Stimulated activated CD4-positive, alpha-beta T cell treated with anti-CD3 and anti-CD28 coated beads, Interleukin-12 subunit alpha, Interleukin-12 subunit beta, amount 100 ng/mL, for 24 hours (primary cell): ENCODE data around the gene VRK2.
"Not testable (repeated sequence)": the region's sequence is repeated elsewhere in the genome, so short reads cannot be mapped to it uniquely, and the experiment has no call there.

Experiments used
- DNase-seq, 2 experiments: peaks; one replicate each; pipeline ENCODE4 v3.0.0-alpha.2; 2020; ENCODE audit warnings: low read depth in 2 of 2

VRK2 gene

DNA sequence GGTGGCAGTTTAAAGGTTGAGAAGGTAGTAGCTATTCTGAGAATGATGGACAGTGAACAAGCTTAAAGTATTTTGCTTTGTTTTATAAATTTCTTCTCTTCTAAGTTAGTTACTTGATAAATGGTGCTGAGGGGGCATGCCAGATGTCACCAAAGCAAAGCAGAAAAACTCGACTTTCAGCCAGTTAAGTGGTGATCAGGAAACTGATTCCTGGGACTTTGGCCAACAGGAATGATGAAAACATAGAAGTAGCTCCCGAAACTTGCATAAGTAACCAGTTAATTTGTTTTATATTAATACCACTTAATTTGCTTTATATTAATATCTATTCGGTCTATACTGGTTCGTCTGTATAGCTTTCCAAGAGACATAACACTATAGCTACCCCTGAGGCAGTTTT, 111.9 kb downstream of the VRK2 start:
- no peak for DNase-seq

GRCh38 chr2:58163913-58164312, 117.3 kb downstream of the VRK2 start:
- no peak for DNase-seq

DNA sequence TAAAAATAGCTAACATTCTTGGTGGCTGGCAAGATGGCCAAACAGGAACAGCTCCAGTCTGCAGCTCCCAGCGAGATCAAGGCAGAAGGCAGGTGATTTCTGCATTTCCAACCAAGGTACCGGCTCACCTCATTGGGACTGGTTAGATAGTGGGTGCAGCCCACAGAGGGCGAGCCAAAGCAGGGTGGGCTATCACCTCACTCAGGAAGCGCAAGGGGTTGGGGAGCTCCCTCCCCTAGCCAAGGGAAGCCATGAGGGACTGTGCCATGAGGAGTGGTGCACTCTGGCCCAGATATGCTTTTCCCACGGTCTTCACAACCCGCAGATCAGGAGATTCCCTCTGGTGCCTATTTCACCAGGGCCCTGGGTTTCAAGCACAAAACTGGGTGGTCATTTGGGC, 121.5 kb downstream of the VRK2 start:
- DNase-seq: not testable (repeated sequence)

- not testable (repeated sequence) for DNase-seq
Measured at GRCh38 chr2:58169845-58170244, 123.2 kb downstream of the VRK2 start.

DNA sequence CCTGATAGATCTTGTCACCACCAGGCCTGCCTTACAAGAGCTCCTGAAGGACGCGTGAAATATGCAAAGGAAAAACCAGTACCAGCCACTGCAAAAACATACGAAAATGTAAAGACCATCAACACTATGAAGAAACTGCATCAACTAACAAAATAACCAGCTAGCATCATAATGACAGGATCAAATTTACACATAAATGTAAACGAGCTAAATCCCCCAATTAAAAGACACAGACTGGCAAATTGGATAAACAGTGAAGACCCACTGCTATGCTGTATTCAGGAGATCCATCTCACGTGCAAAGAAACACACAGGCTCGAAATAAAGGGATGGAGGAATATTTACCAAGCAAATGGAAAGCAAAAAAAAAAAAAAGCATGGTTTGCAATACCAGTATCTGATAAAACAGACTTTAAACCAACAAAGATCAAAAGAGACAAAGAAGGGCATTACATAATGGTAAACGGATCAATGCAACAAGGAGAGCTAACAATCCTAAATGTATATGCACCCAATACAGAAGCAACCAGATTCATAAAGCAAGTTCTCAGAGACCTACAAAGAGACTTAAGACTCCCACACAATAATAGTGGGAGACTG, 123.8 kb downstream of the VRK2 start:
- not testable (repeated sequence) for DNase-seq

- not testable (repeated sequence) for DNase-seq
Measured at GRCh38 chr2:58171831-58172230, 125.2 kb downstream of the VRK2 start.

DNA sequence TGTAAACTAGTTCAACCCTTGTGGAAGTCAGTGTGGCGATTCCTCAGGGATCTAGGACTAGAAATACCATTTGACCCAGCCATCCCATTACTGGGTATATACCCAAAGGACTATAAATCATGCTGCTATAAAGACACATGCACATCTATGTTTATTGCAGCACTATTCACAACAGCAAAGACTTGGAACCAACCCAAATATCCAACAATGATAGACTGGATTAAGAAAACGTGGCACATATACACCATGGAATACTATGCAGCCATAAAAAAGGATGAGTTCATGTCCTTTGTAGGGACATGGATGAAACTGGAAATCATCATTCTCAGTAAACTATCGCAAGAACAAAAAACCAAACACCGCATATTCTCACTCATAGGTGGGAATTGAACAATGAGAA, 130.6 kb downstream of the VRK2 start:
- not testable (repeated sequence) for DNase-seq

DNA sequence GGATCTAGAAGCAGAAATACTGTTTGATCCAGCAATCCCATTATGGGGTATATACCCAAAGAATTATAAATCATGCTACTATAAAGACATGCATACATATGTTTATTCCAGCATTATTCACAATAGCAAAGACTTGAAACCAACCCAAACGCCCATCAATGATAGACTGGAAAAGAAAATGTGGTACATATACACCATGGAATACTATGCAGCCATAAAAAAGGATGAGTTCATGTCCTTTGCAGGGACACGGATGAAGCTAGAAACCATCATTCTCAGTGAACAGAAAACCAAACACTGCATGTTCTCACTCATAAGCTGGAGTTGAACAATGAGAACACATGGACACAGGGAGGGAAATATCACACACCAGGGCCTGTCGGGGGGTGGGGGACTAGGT, 133.6 kb downstream of the VRK2 start:
- not testable (repeated sequence) for DNase-seq

- DNase-seq: no peak
Measured at GRCh38 chr2:58180635-58181034, 134.0 kb downstream of the VRK2 start.

GRCh38 chr2:58182527-58182926, 135.9 kb downstream of the VRK2 start:
- no peak for DNase-seq

GRCh38 chr2:58186501-58186900, 139.9 kb downstream of the VRK2 start:
- no peak for DNase-seq

- DNase-seq: not testable (repeated sequence)
Measured at GRCh38 chr2:58187022-58187421, 140.4 kb downstream of the VRK2 start.

GRCh38 chr2:58194458-58194857, 147.9 kb downstream of the VRK2 start:
- DNase-seq: no peak

DNA sequence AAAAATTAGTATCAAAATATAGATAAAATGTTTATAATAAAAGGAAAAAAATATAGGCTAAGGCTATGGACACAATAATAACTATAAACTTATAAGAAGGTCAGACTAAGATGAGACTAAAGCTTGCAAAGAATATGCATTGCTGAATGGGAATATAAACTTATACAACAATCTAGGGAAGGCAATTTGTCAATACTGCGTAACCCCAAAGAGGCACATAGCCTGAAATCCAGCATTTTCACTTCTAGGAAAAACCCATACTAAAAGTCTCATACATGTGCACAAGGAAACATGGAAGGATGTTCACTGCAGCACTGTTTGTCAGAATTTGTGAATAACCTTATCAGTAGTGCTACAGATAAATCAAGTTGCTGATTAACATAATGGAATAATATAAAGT, 149.1 kb downstream of the VRK2 start:
- no peak for DNase-seq

GRCh38 chr2:58197894-58198293, 151.3 kb downstream of the VRK2 start:
- DNase-seq: no peak

DNA sequence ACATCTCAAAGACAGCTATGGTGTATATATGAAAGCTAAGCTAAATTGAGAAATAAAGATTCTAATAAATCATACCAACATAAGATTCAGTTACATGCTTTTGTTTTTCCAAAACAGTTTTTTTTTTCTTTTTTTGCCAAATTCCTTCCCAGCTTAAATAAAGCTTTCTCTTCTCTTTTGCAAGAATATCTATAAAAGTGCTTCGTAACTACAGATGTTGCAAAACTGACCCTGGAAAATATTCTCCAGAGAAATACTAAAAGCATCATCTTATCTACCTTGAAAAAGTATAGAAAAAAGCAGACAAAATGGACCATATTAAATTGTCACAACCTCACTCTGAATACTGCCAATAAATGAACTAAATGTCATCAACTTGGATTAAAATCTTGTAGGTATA, 155.8 kb downstream of the VRK2 start:
- no peak for DNase-seq

- DNase-seq: no peak
Measured at GRCh38 chr2:58203018-58203417, 156.4 kb downstream of the VRK2 start.

DNA sequence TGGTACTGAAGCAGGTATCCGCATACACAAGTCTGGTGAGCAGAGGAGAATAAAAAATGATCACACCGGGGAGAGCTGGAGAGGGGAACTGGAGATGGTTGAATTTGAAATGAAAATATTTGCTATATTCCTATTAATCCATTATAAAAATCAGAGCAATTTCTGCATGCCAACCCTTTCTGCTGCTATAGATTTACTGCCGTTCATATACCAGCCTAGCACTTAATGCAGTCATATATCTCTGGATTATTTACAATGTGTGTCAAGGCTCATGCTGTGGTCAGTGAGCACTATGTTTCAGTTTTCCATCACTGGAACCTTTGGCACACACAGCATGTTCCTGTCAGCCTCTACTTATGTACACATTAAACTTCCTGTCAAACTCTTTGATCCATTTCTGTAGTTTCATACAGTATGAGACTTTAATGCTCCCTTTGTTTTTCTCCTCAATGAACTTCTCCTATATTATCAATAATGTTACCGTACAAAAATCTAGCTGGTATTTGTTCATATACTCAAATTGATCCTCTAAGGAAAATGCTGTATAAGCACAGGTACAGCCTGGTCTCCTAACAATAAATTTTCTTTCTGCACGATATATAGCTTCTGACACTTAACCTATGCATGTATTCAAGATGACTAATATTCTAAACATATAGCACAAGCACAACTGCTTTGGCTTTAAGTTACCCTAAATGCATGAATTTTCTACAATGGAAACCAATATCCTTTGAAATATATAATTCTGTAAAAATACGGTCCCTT, 157.8 kb downstream of the VRK2 start:
- DNase-seq: no peak

- DNase-seq: no peak
Measured at GRCh38 chr2:58206785-58207184, 160.2 kb downstream of the VRK2 start.

GRCh38 chr2:58207189-58207588, 160.6 kb downstream of the VRK2 start:
- DNase-seq: no peak
